H9 (cell line): ENCODE measurements around the gene LTBP2. TPM values are rescaled to one million over a fixed set of nuclear protein-coding genes. Genes with fewer than 3 reads are reported as not detected.

Source experiments
- DNase-seq: peaks from one replicate; pipeline ENCODE4 v3.0.0-alpha.2; 2017
- H2AFZ ChIP-seq: one replicate; pipeline ENCODE4 v1.6.1; 2013; ENCODE audit warnings: mild to moderate bottlenecking, low read length, control low read depth, moderate library complexity
- H2AK5ac ChIP-seq: 2 replicates; pipeline ENCODE4 v1.6.1; 2013; ENCODE audit warnings: low read length, control low read depth, mixed read lengths; ENCODE audit not compliant: insufficient read length
- H2BK120ac ChIP-seq: one replicate; pipeline ENCODE4 v1.6.1; 2013; ENCODE audit warnings: low read depth, mild to moderate bottlenecking, low read length, control low read depth, inconsistent platforms; ENCODE audit not compliant: poor library complexity, severe bottlenecking
- H2BK12ac ChIP-seq: 2 replicates; pipeline ENCODE4 v1.6.1; 2013; ENCODE audit warnings: low read length, control low read depth, mixed read lengths, low read depth; ENCODE audit not compliant: insufficient read length
- H2BK15ac ChIP-seq: 2 replicates; pipeline ENCODE4 v1.6.1; 2013; ENCODE audit warnings: low read depth, low read length, control low read depth
- H2BK20ac ChIP-seq: one replicate; pipeline ENCODE4 v1.6.1; 2013; ENCODE audit warnings: low read depth, mild to moderate bottlenecking, low read length, control low read depth, inconsistent platforms; ENCODE audit not compliant: poor library complexity, severe bottlenecking
- H2BK5ac ChIP-seq: 2 replicates; pipeline ENCODE4 v1.6.1; 2013; ENCODE audit warnings: low read length, control low read depth, mixed read lengths; ENCODE audit not compliant: insufficient read length
- H3K14ac ChIP-seq: 2 replicates; pipeline ENCODE4 v1.6.1; 2013; ENCODE audit warnings: low read length, control low read depth; ENCODE audit not compliant: insufficient read depth
- H3K18ac ChIP-seq: 2 replicates; pipeline ENCODE4 v1.6.1; 2013; ENCODE audit warnings: low read depth, mild to moderate bottlenecking, mixed read lengths, low read length, control low read depth; ENCODE audit not compliant: insufficient read length
- H3K23ac ChIP-seq: 2 replicates; pipeline ENCODE4 v1.6.1; 2013; ENCODE audit warnings: low read length, control low read depth, mixed read lengths, low read depth; ENCODE audit not compliant: insufficient read length
- H3K23me2 ChIP-seq: 2 replicates; pipeline ENCODE4 v1.6.1; 2013; ENCODE audit warnings: low read depth, mild to moderate bottlenecking, mixed read lengths, low read length, control low read depth; ENCODE audit not compliant: insufficient read length, poor library complexity, severe bottlenecking
- H3K27ac ChIP-seq: 2 replicates; pipeline ENCODE4 v1.5.1; 2013; ENCODE audit warnings: low read length, control low read depth, mixed read lengths, low read depth; ENCODE audit not compliant: insufficient read length
- H3K27me3 ChIP-seq: 2 replicates; pipeline ENCODE4 v1.6.1; 2013; ENCODE audit warnings: low read length, control low read depth, inconsistent platforms; ENCODE audit not compliant: insufficient read depth
- H3K4ac ChIP-seq: 2 replicates; pipeline ENCODE4 v1.6.1; 2013; ENCODE audit warnings: low read depth, mild to moderate bottlenecking, control low read depth, inconsistent platforms, low read length, moderate library complexity
- H3K4me1 ChIP-seq: 2 replicates; pipeline ENCODE4 v1.6.1; 2013; ENCODE audit warnings: low read length, control low read depth, inconsistent platforms; ENCODE audit not compliant: insufficient read depth
- H3K4me2 ChIP-seq: 2 replicates; pipeline ENCODE4 v1.6.1; 2013; ENCODE audit warnings: low read length, control low read depth, mixed read lengths; ENCODE audit not compliant: insufficient read length, insufficient read depth
- H3K56ac ChIP-seq: 2 replicates; pipeline ENCODE4 v1.6.1; 2013; ENCODE audit warnings: low read depth, mild to moderate bottlenecking, mixed read lengths, low read length, control low read depth; ENCODE audit not compliant: insufficient read length
- H3K79me1 ChIP-seq: 2 replicates; pipeline ENCODE4 v1.6.1; 2013; ENCODE audit warnings: low read depth, mild to moderate bottlenecking, moderate library complexity, low read length, control low read depth, inconsistent platforms; ENCODE audit not compliant: insufficient read depth, poor library complexity, severe bottlenecking
- H3K79me2 ChIP-seq: 2 replicates; pipeline ENCODE4 v1.6.1; 2013; ENCODE audit warnings: low read length, control low read depth, inconsistent platforms; ENCODE audit not compliant: insufficient read depth
- H3K9ac ChIP-seq: 2 replicates; pipeline ENCODE4 v1.6.1; 2013; ENCODE audit warnings: low read length, control low read depth, mixed read lengths; ENCODE audit not compliant: insufficient read length; ENCODE audit errors: extremely low read depth
- H3K9me3 ChIP-seq: one replicate; pipeline ENCODE4 v1.6.1; 2013; ENCODE audit warnings: low read depth, low read length, inconsistent platforms; ENCODE audit not compliant: control insufficient read depth
- H3T11ph ChIP-seq: one replicate; pipeline ENCODE4 v1.6.1; 2013; ENCODE audit warnings: mild to moderate bottlenecking, low read length, control low read depth, inconsistent platforms
- H4K20me1 ChIP-seq: one replicate; pipeline ENCODE4 v1.6.1; 2013; ENCODE audit not compliant: control insufficient read depth, insufficient read length, insufficient read depth
- H4K5ac ChIP-seq: 2 replicates; pipeline ENCODE4 v1.6.1; 2013; ENCODE audit warnings: low read depth, mild to moderate bottlenecking, mixed read lengths, low read length, control low read depth; ENCODE audit not compliant: insufficient read length
- H4K8ac ChIP-seq: replicated peaks from 2 replicates; pipeline ENCODE4 v1.6.1; 2013; ENCODE audit warnings: low read length, control low read depth, mixed read lengths, low read depth; ENCODE audit not compliant: insufficient read length
- H4K91ac ChIP-seq: 2 replicates; pipeline ENCODE4 v1.6.1; 2013; ENCODE audit warnings: low read depth, mild to moderate bottlenecking, moderate library complexity, mixed read lengths, low read length, control low read depth; ENCODE audit not compliant: insufficient read length
- H3K27ac Mint-ChIP-seq, 3 experiments: 2 replicates in 2 of 3; 3 replicates in 1 of 3; pipeline ENCODE4 v1.8.0; 2020 to 2021; ENCODE audit warnings: mixed read lengths in 3 of 3, mild to moderate bottlenecking in 1 of 3, moderate library complexity in 1 of 3
- H3K27me3 Mint-ChIP-seq: 2 replicates; pipeline ENCODE4 v1.8.0; 2021; ENCODE audit warnings: low read depth, mild to moderate bottlenecking, moderate library complexity, mixed read lengths
- H3K36me3 Mint-ChIP-seq, 3 experiments: 2 replicates in 2 of 3; 3 replicates in 1 of 3; pipeline ENCODE4 v1.8.0; 2020 to 2021; ENCODE audit warnings: low read depth in 3 of 3, mixed read lengths in 3 of 3; ENCODE audit not compliant: insufficient read depth in 1 of 3
- H3K4me1 Mint-ChIP-seq, 2 experiments: 2 replicates each; pipeline ENCODE4 v1.8.0; 2020; ENCODE audit warnings: mixed read lengths in 2 of 2
- H3K4me3 Mint-ChIP-seq, 2 experiments: 2 replicates in 1 of 2; 3 replicates in 1 of 2; pipeline ENCODE4 v1.8.0; 2020 to 2021; ENCODE audit warnings: mild to moderate bottlenecking in 2 of 2, mixed read lengths in 2 of 2, moderate library complexity in 1 of 2
- H3K9me3 Mint-ChIP-seq, 2 experiments: 2 replicates in 1 of 2; 3 replicates in 1 of 2; pipeline ENCODE4 v1.8.0; 2020; ENCODE audit warnings: mild to moderate bottlenecking in 2 of 2, mixed read lengths in 2 of 2, moderate library complexity in 1 of 2
- CTCF ChIP-seq: fragments of 200-600 bp; sonication (generic); conservative IDR thresholded peaks from 3 replicates; pipeline ENCODE4 v1.8.0; 2021; ENCODE audit warnings: antibody characterized with exemption, mild to moderate bottlenecking
- WGBS: extraction: QIAGEN DNeasy Blood & Tissue Kit; methylation state at CpG from one replicate; pipeline ENCODE4 v1.1.7; 2013; ENCODE audit warnings: missing lambda C conversion rate, low lambda C conversion rate, mixed read lengths; ENCODE audit not compliant: insufficient read length; ENCODE audit errors: extremely low coverage; 5-methylcytosine and 5-hydroxymethylcytosine counted together
- total RNA-seq: library from RNA; stranded (reverse); gene quantifications from 2 replicates; pipeline ENCODE4 v1.2.1, GENCODE V29; 2021

The LTBP2 gene
- total RNA-seq, 1 experiment from 2014 or later: 0.77 TPM

- H3K4me2 ChIP-seq: no peak overlapping the region
These were observed 31.8 kb downstream of the LTBP2 start for GRCh38 chr14:74580275-74580672.

More at GRCh38 chr14:74580275-74580672, 31.8 kb downstream of the LTBP2 start:
- H3K27ac ChIP-seq: no peak overlapping the region
- H3K4me1 ChIP-seq: no peaks in the 10 kb centered on the region
- no peaks in the 10 kb centered on the region for H3K36me3 Mint-ChIP-seq
- H3K9me3 ChIP-seq: no peaks in the 10 kb centered on the region
- H3K23ac ChIP-seq: no peak overlapping the region
- no peaks in the 10 kb centered on the region for H3K23me2 ChIP-seq
- H2AK5ac ChIP-seq: no peak overlapping the region
- no peak overlapping the region for H3K18ac ChIP-seq
- H3K4me3 Mint-ChIP-seq: no peak overlapping the region
- no peak overlapping the region for H3K56ac ChIP-seq
- H3T11ph ChIP-seq: no peak overlapping the region
- no peak overlapping the region for H3K9ac ChIP-seq
- no peak overlapping the region for H4K8ac ChIP-seq
- no peak overlapping the region for H3K14ac ChIP-seq
- no peak overlapping the region for H2AFZ ChIP-seq
- no peaks in the 10 kb centered on the region for H3K9me3 Mint-ChIP-seq
- no peak overlapping the region for H2BK15ac ChIP-seq
- H3K27ac Mint-ChIP-seq: no peak overlapping the region
- no peak for DNase-seq
- no peak overlapping the region for H2BK12ac ChIP-seq
- no peak overlapping the region for H4K91ac ChIP-seq
- no peaks in the 10 kb centered on the region for H3K79me1 ChIP-seq
- WGBS: no CpG with 5 or more reads among the region's 4 CpGs
- H3K27me3 ChIP-seq: no peaks in the 10 kb centered on the region
- H4K5ac ChIP-seq: no peak overlapping the region
- no peaks in the 10 kb centered on the region for H3K79me2 ChIP-seq
- H2BK5ac ChIP-seq: no peak overlapping the region
- no peak overlapping the region for H2BK120ac ChIP-seq
- no peaks in the 10 kb centered on the region for H4K20me1 ChIP-seq
- peaks cover under 1 to 7% of the 10 kb centered on the region in 2 experiments; a peak in 2 of 4 replicates for H3K4me1 Mint-ChIP-seq
- TF ChIP-seq CTCF: no peak
- no peak overlapping the region for H2BK20ac ChIP-seq
- H3K4ac ChIP-seq: no peak overlapping the region
- peaks cover 3% of the 10 kb centered on the region; the same call in 1 of the 2 replicates for H3K27me3 Mint-ChIP-seq
